GM21447 (cell line): ENCODE data around the gene RPUSD2.

Source experiments
- ATAC-seq: cut with Tn5 transposase; IDR thresholded peaks from one replicate; pipeline ENCODE4 v1.9.1; 2021; ENCODE audit not compliant: unreplicated experiment

Gene RPUSD2, protein sequence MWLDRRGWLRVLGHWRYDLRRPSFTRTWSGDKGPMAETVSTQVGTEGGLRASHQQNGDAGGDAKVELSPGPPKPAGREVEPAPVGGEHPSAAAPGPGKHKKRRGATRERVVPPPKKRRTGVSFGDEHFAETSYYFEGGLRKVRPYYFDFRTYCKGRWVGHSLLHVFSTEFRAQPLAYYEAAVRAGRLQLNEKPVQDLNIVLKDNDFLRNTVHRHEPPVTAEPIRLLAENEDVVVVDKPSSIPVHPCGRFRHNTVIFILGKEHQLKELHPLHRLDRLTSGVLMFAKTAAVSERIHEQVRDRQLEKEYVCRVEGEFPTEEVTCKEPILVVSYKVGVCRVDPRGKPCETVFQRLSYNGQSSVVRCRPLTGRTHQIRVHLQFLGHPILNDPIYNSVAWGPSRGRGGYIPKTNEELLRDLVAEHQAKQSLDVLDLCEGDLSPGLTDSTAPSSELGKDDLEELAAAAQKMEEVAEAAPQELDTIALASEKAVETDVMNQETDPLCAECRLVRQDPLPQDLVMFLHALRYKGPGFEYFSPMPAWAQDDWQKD

DNA sequence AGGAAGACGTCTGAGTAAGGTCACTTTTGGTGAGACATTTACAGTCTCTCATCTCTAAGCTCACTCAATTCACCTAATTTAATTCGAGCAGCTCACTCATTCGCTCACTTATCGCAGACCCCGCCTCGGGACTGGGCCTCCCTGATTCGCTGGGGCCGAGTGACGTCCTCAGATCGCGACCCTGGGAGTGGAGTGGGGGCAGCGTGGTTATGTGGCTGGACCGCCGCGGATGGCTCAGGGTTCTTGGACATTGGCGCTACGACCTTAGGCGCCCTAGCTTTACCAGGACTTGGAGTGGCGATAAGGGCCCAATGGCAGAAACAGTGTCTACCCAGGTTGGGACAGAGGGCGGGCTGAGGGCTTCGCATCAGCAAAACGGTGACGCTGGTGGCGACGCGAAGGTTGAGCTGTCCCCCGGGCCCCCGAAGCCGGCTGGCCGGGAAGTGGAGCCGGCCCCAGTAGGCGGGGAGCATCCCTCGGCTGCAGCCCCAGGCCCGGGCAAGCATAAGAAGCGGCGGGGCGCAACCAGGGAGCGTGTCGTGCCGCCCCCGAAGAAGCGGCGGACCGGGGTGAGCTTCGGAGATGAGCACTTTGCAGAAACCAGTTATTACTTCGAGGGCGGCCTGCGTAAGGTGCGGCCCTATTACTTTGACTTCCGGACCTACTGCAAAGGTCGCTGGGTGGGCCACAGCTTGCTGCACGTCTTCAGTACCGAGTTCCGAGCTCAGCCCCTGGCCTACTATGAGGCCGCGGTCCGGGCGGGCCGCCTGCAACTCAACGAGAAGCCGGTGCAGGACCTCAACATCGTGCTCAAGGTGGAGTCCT lies at the start of gene RPUSD2:
TSS of gene RPUSD2 (plus strand) at position 171 of the 825 bp plus-strand sequence. CDS start at position 210, 39 bp downstream.
- ATAC-seq: peak; percentile 35

DNA sequence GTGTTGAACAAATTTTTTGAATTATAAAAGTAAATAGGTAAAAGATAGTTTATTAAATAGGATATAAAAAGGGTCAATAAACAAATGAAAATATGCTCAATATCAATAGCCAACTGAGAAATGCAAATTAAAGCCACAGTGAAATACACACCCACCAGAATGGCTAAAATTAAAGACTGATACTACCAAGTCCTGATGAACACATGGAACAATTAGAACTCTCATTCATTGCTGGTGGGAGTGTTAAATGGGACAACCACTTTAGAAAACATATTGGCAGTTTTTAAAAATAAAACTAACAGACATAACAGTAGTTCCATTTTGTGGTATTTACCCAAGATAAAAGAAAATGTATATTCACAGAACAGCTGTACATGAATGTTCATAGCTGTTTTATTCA lies 45.5 kb upstream of the RPUSD2 start:
- ATAC-seq: no peak

DNA sequence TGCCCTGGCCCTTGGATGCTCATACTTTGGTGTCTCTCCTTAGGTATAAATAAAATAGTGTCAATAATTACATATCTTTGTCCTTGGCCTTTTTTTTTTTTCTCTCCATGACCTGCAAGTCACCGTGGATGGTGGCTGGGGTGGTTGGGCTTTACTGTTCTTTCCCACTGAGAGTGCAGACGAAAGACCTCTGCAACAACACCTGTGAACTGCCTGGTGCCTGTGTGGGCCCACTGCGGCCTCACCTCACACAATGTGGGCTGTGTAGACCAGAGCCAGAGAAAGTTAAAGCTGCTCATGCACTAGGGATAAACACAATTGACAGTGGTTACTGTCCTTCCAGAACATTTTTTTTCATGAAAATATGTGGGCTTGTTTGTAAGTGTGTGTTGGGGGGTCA lies 43.2 kb upstream of the RPUSD2 start:
- ATAC-seq: no peak

DNA sequence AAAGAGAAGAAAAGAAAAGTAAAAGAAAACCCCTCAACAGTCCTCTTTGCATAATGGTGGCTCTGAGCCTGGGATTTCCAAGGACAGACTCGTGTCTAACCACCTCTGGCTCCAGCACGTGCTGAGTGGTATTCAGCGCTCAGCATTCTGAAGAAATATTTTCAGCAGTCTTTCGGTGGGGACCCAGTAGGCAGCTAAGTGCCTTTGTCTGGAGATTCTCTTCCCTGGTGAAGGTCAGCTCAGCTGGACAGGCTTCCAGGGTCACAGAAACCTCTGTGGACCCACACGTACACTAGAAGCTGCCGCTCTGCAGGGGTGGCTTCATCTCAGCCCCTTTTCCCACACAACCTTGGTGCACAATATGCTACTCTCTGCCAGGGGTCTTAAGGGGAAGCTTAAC lies 40.3 kb upstream of the RPUSD2 start:
- no peak for ATAC-seq

DNA sequence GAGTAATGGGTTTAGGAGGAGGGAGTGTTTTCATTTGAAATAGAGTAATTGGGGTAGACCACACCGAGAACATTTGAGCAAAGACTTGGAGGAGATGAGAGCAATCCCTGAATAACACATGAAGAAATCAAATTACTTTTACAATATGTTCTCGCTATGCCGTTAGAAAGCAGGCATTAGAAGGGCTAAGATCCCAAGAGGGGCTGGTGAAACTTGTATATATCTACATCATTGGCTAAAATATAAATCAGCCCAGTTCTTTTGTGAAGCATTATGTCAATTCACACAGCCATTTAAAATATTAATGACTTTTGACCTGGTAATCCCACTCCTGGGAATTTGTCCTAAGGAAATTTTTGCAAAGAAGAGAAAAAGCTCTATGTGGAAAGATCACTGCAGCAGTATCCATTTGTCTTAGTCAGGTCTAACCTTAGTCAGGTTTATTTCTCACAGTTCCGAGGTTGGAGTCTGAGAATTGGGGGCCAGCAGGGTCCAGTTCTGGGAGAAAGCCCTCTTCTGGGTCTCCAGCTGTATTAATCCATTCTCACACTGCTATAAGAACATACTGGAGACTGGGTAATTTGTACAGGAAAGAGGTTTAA lies 35.2 kb upstream of the RPUSD2 start:
- ATAC-seq: no peak

DNA sequence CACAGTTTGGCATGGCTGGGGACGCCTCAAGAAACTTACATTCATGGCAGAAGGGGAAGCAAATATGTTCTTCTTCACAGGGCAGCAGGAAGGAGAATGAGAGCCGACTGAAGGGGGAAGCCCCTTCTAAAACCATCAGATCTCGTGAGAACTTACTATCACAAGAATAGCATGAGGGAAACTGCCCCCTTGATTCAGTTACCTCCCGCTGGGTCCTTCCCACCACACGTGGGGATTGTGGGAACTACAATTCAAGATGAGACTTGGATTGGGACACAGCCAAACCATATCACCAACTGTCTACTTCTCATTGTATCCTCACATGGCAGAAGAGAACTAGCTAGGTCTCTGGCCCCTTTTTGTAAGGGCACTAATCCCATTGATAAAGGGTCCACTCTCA lies 34.7 kb upstream of the RPUSD2 start:
- ATAC-seq: no peak

DNA sequence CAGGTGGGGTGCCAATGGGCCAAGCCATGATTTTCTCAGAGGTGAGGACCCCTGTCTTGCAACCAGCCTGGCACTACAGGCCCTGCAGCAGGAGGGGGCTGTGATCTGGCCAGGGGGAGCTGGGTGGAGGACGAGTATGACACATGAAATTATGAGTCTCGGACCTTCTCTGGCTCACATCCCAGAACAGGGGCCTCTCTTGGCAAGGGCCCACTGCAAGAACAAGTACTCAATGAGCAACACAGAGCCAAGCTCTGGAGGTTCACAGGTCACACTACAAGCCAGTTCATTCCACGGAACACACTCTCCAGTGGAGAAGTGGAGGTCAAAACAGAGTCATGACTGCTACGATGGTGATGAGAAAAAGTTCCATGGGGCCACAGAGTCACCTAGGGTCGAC lies 32.6 kb upstream of the RPUSD2 start:
- ATAC-seq: no peak

DNA sequence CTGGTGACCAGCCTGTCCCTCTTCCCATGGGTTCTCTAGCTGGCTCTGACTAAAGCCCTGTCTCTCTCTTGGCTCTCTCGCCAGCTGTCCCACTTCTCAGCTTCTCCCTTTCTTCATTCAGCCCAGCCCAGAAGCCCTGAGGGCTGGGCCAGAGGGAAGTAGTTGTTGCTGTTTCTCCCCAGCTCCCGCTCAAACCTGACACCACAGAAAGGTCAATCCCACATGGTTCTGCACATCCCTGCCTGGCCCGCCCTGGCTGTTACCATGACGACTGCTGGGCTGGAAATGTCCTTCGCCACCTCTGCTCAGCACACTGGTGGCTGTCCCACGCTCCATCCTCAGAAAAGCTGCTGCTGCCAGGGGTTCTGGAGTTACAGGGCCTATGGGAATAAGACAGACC lies 30.1 kb upstream of the RPUSD2 start:
- no peak for ATAC-seq

DNA sequence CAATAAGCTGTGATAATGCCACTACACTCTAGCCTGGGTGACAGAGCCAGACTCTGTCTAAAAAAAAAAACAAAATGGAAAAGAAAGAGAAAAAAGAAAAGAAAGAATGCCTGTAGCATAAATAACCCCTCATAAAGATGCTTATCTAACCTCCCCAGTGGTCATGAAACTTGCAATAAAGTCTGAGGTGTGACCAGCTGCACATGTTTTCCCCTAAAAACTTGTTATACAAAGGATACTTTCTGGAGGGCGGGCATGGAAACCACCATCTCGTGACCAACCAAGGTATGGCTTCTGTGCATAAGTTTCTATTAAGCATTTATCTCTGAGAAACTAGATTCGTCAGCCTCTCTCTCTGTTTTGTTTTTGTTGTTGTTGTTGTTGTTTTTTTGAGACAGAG lies 26.0 kb upstream of the RPUSD2 start:
- no peak for ATAC-seq

DNA sequence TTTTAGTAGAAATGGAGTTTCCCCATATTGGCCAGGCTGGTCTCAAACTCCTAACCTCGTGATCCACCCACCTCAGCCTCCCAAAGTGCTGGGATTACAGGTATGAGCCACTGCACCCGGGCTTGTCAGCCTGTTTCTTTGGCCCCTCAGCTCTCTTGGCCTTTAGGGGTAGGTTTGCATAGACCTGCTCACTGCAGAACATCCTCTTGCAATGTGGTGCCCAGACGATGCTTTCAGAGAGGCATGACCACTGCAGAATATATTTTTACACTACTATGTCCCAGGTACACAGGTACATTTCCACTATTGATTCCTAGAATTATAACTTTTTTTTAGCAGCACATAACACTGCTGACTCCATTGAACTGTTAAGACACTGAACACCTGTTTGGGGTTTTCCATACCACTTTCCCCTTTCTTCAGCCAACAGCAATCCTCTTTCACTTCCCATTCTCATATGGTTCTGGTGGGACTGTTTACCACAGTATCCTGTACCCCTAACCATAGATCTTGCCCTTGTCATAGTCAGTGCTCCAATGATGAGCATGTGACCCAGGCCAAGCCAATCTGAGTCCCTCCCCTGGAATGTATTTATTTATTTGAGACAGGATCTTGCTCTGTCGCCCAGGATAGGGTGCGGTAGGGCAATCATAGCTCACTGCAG lies 25.3 kb upstream of the RPUSD2 start:
- peak; percentile 73 for ATAC-seq

DNA sequence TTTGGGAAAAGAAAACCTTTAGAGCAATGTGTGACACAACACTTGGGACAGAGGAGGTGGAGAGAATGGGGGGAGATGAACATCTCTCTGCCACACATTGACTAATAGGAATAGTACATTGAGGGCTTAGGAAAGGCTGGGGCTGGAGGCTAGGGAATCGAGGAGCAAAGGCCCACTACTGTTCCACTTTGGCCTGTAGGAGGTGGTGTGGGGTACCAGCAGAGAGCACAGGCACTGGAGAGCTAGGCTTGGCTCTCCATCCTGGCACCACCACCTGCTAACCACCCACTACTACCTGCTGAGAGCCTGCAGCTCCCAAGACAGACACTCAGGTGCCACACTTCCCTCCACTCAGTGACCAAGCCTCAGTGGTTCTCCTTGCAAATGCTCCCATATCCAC lies 23.6 kb upstream of the RPUSD2 start:
- no peak for ATAC-seq

DNA sequence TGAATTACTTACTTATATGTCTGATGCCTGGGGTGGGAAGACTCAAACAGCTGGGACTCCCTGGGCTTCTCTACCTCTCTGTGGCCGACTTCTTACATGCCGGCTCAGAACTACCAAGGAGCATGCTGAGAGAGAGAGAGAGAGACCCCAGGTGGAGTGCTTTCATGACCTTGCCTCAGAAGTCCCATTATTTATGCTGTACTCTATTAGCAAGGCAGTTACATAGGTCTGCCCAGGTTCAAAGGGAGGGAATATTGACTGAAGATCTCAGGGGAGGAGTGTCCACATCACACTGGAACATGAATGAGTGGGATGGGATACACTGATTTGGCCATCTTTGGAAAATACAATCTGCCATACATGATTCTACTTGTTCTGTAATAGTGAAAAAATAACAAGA lies 20.5 kb upstream of the RPUSD2 start:
- ATAC-seq: no peak

DNA sequence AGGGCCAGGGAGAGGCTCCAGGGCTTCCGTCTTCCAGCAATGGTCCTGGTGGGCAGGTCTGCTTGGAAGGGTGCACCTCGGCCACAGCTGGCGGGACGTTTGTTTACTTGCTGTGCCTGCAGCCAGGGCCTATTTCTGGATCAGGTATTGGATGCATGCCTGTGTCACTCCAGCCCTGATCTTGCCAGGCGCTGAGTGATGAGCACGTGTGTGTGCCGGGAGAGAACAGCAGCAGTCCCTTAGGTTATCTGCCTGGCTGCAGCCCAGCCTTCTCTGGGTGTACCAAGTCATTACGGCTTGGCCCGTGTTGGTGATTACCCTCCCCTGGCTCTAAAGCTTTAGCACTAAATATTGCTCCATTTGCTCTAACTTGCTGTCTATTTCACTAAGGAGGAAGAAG lies 19.2 kb upstream of the RPUSD2 start:
- no peak for ATAC-seq

DNA sequence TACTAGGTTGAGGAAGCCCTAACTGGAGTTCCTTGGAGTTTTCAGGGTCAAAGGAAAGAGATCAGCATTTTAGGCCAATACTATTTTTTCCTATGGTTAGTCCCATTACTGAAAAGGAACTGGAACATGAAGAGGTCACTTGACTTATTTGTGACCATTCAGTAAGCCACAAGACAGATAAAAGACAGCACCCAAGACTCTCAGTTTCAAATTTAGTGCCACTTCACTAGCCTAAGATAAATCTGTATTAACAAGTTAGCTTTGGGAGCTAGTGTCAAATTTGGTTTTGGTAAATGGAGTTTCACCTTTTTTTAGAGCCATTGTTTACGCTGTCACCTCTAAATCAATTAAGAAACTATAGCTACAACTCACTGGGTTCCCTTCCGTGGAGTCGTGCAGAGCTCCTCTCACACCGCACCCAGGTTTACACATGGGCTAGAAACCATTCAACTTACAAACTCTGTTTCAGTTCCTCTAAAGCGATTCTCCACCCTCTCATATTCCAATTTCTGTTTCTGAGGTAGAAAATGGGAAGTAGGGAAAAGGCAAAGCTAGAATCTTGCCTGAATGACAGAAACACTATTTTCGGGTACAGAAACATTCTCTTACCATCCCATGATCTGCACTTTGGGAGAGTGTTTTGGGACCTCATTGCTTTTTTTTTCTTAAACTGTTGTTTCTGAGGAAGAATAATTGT lies 18.6 kb upstream of the RPUSD2 start:
- ATAC-seq: peak; percentile 74

DNA sequence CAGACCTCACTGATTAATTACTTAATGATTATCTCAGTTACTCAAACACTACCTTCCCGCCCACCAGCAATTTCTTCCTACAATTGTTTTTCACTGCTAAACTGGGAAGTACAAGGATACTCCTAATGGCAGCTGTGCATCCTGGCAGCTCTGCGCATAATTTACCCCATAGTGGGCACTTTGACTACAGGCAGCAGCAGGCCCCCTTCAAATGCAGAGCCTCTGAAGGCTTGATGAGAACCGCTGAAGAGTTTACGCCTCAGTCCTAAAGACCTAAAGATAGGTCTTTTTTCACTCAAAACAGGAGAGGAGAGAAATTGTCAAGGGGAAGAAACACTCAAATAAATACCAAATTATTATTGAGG lies 15.0 kb upstream of the RPUSD2 start:
- ATAC-seq: no peak

DNA sequence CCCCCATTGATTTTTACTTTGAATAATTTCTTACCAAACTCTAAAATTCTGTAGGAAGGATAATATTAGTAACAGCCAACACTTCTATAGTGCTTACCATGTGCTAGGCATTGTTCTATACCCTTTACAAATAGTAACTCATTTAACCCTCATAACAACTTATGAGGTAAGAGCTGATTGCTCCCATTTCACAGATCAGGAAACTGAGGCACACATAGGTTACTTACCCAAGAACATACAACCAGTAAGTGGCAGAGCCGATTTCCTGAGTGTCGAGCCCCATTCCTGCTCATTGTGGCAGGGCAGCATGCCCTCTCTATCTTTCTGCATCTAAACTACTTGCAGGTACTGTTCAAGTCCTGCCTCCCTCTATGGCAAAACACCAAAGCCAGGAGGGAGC lies 13.2 kb upstream of the RPUSD2 start:
- no peak for ATAC-seq

DNA sequence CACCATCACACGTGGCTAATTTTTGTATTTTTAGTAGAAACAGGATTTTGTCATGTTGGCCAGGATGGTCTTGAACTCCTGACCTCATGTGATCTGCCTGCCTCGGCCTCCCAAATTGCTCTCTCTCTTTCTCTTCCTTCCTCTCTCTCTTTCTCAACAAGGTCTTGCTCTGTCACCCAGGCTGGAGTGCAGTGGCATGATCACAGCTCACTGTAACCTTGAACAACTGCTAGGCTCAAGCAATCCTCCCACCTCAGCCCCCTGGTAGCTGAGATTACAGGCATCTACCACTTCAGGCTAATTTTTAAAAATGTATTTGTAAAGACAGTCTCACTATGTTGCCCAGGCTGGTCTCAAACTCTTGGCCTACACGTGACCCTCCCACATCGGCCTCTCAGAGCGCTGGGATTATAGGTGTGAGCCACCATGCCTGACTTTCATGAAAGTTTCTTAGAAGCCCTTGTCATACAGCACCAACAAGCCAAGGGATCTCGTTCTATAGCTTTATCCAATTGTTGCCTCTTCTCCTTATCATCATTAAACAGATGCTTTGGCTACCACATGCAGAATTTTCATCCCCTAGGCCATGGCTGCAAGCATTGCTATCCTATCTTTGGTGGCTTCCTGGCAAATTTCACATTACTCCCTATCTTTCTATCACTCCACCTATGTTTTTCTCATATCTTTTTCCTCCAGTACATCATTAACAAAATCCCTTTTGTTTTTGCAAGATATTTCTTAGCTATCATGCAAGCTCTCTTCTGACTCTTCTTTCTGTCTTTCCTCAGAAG lies 10.0 kb upstream of the RPUSD2 start:
- peak; percentile 6 for ATAC-seq

DNA sequence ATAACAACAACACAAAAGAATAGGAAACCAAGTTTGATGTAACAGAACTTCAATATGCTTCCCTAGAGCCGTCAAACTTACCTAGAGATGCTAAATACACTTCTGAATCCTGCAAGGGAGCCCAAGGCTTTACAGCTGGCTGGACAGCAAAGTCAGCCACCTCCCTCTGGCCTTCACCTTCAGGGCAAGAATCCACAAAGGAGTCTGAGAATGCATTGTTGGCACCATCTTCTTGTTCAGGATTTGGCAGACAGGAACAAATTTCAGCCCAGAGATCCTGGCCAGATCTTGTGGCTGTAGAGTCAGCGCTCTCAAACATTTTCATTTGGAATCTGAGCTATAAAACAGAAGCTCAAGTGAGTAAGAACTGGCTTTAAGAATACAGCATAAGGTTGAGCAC lies 6.4 kb upstream of the RPUSD2 start:
- no peak for ATAC-seq

DNA sequence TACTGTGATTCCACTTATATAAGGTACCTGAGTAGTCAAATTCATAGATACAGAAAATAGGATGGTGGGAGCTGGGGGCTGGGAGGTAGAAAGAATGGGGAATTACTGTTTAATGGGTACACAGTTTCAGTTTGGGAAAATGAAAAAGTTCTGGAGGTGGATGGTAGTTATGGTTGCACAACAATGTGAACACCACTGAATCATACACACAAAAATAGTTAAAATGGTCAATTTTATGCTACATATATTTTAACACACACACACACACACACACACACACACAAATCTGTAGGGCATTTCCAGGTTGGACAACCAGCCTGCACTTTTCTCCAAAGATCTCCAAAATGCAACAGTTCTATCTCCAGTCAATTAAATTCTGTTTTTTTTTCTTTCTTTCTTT lies 5.7 kb upstream of the RPUSD2 start:
- no peak for ATAC-seq
